ENCODE results near the gene FKBP6.
"Not testable (repeated sequence)": the region's sequence is repeated elsewhere in the genome, so short reads cannot be mapped to it uniquely, and the experiment has no call there.

FKBP6 gene, protein sequence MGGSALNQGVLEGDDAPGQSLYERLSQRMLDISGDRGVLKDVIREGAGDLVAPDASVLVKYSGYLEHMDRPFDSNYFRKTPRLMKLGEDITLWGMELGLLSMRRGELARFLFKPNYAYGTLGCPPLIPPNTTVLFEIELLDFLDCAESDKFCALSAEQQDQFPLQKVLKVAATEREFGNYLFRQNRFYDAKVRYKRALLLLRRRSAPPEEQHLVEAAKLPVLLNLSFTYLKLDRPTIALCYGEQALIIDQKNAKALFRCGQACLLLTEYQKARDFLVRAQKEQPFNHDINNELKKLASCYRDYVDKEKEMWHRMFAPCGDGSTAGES

DNA sequence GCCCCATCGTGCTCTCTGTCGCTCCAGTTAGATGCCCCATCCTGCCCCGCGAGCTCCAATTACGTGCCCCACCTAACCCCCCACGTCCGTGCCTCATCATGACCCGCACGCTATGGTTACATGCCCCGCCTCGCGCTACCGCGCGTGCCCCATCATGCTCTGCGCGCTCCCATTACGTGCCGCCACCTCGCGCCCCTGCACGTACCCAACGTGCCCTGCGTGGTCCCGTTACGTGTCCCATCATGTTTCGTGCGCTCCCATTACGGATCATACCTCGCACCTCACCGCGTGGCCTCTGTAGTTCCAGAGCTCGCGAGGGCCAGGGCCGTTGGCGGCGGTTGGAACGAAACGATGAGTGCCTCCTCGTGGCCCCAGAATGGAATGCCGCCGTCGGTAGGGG lies at the start of gene FKBP6, which contains the start of gene TRIM50:
Gene FKBP6, plus strand, starts transcription at position 240 of the 400 bp plus-strand sequence. CDS start 268 bp downstream, outside the sequence.
Gene TRIM50, minus strand, starts transcription at position 161 of the 400 bp plus-strand sequence. CDS start 3,295 bp downstream, outside the sequence.
- in situ Hi-C loops (cut with HindIII; ENCODE audit: low sequenced_read_pairs): not testable (repeated sequence)

DNA sequence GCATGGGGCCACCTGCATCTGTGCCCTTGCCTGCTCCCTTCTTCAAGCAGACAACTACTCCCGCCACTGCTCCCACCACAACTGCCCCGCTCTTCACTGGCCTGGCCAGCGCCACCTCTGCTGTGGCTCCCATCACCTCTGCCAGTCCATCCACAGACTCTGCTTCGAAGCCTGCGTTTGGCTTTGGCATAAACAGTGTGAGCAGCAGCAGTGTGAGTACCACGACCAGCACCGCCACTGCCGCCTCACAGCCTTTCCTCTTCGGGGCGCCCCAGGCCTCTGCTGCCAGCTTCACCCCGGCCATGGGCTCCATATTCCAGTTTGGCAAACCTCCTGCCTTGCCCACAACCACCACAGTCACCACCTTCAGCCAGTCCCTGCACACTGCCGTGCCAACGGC lies 30.7 kb upstream of the FKBP6 start:
- in situ Hi-C loops (cut with HindIII; ENCODE audit: low sequenced_read_pairs): not testable (repeated sequence)

DNA sequence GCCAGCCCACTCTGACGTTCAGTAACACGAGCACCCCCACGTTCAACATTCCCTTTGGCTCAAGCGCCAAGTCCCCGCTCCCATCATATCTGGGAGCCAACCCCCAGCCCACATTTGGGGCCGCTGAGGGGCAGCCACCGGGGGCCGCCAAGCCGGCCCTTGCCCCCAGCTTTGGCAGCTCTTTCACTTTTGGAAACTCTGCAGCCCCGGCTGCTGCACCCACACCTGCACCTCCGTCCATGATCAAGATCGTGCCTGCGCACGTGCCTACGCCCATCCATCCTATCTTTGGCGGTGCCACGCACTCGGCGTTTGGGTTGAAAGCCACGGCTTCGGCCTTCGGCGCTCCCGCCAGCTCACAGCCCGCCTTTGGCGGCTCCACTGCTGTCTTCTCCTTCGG lies 30.3 kb upstream of the FKBP6 start:
- in situ Hi-C loops (cut with HindIII; ENCODE audit: low sequenced_read_pairs): not testable (repeated sequence)

DNA sequence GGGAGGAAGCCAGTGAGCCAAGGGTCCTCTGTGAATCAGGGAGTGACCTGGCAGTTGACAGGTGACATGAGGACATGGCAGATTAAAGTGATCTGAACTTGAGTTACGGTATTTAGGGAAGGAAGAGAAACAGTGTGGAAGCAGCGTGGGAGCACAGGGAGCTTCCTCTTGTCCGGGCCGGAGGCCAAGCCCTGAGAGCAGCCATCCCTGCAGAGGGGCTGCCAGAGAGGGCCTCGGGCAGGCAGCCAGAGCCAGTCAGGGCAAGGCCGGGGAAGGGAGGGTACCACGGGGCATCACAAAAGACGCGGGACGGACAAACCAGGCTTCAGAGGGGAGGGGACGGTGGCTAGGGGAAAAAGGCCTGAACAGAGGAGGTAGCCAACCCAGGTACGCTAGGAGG lies 28.1 kb upstream of the FKBP6 start:
- in situ Hi-C loops (cut with HindIII; ENCODE audit: low sequenced_read_pairs): not testable (repeated sequence)

DNA sequence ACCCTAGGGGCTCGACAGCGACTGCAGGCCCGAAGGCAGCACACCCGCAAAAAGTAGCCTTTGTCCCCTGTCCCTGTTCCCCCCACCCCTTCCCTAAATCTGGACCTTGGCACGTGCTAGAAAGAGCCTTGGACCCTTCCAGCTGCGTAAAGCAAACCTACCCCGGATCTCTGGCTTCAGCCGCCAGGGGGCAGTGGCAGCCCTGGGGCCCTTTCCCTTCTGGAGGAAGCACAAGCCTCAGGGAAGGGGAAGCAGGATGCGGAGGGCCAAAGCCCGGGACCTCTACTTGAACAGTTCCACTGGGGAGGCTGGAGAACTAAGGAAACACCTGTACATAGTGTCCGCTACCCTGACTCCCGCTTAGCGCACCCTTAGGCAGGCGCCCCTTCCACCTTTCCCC lies 26.9 kb upstream of the FKBP6 start:
- in situ Hi-C loops (cut with HindIII; ENCODE audit: low sequenced_read_pairs): not testable (repeated sequence)

DNA sequence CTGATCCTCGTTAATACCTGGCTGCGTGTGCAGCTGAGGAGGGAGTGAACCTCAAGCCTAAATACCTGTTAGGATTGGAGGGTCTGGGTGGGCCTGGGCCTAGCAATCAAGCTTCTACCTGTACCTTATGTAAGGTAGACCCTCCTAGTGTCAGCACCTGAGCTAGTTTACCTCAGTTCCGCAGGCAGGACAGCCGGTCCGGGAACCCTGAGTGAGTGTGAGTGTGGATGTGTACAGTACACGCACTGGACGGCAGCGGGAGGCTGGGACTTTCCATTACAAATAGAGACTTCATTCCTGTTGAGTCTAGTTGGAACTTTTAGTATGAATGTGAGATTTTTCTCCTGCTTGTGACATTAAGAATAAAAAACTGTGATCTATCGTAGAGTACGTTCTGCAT lies 25.1 kb upstream of the FKBP6 start:
- in situ Hi-C loops (cut with HindIII; ENCODE audit: low sequenced_read_pairs): not testable (repeated sequence)

DNA sequence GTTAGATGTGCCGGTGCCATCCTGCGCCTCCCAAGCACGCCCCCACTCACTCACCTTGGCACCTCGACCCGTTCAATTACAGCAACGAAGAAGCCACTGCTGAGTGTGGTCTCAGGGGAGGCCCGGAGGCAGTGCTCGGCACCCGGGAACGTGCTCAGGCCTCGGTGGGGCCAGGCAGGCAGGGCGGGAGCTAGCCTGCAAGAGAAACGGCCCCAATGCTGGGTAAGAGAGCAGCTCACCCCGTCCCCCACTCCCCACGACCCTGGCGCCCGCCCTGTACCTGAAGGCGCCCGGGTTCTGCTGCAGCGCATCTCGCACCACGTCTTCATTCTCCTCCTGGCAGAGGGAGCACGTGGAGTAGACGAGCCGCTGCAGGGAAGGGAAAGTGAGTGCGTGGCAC lies 24.4 kb upstream of the FKBP6 start:
- in situ Hi-C loops (cut with HindIII; ENCODE audit: low sequenced_read_pairs): no loop called here

DNA sequence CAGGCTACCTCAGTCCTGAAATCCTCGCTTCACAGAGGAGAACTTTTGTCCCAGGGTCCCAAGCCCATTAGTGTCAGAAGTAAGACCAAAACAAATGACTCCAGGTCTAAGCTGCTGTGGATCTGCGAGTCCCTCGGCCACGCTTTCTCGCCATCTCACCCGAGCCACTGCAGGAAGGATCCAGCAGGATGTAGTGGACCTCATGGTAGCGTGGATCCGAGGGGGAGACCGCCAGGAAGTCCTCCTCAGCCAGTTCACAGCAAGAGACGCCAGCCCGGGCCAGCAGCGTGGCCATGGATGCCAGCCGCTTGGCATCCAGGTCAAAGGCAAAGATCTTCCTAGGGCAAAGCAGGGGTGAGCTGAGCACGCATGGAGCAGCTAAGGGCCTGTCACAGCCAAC lies 23.9 kb upstream of the FKBP6 start:
- in situ Hi-C loops (cut with HindIII; ENCODE audit: low sequenced_read_pairs): no loop called here

DNA sequence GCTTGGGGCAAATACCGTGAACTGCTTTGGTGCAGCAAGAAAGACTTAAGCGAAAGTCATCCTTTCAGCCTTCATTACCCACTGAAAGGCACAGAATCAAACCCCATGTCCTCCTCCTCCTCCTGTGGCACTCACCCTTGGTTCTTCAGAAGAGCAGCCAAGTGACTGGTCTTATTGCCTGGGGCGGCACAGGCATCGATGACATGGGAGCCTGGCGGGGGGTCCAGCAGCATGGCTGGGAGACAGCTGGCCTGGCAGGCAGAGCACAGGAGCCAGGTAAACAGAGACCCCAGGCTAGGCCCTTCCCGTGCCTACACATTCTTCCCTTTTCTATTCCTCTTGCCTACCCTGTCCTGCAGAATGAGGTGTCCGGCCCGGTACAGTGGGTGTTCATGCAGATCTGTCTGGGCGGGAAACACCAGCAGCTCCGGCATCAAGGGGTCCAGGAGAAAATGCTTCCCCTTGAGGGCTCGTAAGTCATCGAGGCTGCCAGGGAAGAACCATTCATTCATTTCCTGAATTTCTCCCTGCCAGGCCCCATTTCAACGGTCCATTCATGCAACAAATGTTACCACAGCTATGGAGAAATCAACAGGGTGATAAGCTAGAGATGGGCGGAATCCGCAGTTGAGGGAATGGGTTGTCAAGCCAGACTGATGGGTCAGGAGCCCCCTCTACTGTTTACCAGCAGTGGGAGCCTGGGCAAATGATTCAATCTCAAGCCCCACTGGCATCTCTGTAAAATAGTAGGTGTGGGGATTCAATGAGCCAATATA lies 23.2 kb upstream of the FKBP6 start:
- in situ Hi-C loops (cut with HindIII; ENCODE audit: low sequenced_read_pairs): not testable (repeated sequence)

DNA sequence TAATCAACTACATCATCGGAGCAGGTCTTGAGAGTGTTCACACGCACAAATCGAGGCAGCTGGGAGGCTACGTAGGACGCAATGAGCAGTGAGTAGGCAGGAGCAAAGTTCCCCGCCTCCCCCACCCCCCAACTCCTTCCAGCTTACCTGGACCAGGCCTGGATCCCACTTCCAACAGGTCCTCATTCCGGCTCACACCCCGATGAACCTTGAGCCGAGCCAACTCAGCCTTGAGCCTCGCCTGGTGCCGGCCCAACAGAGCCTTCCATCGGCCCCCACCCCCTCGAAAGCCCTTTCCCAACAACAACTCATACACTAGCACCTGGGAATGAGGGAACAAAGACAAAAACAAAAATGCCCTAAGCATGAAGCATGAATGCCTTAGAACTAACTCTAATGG lies 20.5 kb upstream of the FKBP6 start:
- in situ Hi-C loops (cut with HindIII; ENCODE audit: low sequenced_read_pairs): no loop called here

DNA sequence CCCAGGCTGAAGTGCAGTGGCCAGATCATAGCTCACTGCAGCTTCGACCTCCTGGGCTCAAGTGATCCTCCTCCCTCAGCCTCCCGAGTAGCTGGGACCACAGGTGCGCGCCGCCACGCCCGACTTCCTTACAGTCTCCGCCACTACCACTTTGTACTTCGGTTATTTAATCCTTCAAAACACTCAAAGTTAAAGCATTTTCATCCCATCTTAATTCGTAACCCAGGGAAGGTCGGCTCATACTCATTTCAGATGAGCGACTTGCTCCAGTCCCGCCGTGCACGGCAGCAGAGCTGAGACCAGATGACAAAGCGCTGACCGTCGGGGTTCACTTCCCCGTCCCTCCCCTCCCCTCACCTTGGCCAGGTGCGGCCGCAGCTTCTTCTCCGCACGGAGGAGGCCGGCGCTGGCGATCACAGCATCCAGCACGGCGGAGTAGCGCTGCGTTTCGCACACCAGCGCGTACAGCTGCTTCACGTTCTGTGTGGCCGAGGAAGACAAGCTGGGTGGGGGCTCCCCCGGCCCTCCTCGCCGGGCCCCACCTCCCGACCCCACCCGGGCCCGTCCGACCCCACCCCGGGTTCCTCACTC lies 19.8 kb upstream of the FKBP6 start:
- in situ Hi-C loops (cut with HindIII; ENCODE audit: low sequenced_read_pairs): no loop called here

DNA sequence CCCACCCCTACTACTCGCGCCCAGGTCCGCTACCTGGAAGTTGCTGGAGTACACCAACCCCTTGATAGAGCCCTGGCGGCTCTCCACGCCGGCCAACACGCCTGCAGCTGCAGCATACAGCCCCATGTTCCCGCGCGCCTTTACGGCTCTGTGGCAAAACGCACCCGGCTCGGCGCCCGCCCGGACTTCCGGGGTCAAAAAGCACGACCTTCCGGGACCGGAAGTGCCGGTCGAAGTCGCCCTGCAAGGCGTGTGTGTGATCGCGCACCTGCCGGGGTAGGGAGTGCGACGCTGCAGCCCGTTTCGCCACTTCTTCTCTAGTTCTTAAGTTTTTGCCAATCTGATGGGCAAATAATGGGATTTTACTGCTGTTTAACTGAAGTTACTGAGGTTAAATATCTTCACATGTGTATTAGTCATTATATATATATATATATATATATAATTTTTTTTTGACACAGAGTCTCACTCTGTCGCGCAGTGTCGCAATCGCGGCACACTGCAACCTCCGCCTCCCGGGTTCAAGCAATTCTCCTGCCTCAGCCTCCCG lies 19.2 kb upstream of the FKBP6 start, which contains the start of gene NSUN5:
Gene NSUN5, minus strand, starts transcription at position 162 of the 550 bp plus-strand sequence. Its CDS starts 36 bp downstream, at position 126.
- in situ Hi-C loops (cut with HindIII; ENCODE audit: low sequenced_read_pairs): no loop called here

DNA sequence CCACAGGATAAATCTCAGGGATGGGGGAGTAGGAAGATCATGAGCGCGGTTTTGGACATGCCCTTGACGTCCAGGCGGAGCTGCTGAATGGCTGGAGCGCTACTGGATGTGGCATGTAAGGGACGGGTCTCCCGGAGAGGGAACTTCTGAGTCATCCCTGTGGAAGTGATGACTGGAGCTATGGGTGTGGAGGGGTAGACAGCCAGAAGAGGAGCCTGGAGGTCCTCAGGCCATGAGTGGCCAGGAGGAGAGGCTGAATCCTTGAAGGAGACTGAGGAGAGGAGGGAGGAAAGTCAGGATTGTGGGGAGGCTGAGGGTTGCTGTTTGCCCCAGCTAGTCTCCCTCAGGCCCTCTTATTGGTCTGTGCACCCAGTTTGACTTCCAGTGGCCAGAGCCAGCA lies 16.5 kb upstream of the FKBP6 start:
- in situ Hi-C loops (cut with HindIII; ENCODE audit: low sequenced_read_pairs): not testable (repeated sequence)

DNA sequence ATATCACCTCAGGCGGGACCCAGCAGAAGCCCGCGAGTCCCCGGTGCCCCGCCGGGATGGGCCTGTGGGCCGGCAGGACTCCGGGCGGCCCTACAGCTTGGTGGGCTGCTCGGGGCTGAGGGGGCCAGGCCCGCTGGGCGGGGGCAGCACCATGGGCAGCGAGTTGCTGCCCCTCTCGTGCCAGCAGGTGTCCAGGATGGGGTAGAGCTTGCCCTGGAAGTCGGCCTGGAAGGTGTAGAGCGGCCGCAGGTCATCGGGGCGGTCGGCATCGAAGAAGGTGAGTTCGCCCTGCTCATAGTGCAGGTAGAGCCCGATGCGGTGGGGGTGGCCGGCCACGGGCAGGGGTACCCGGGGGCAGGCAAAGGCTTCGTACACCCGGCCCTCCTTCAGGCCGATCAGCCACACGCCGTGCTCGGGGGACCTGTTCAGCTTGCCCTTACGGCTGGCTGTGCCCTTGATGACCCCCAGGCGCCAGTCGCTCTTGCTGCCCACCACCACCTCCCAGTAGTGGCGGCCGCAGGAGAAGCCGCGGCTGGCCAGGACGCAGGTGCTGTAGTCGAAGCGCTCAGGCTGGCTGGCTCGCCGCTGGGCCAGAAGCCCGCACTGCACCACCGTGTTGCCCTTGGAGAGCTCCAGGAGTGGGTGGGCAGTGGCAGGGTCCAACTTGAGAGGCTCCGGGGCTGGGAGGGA lies 15.0 kb upstream of the FKBP6 start:
- in situ Hi-C loops (cut with HindIII; ENCODE audit: low sequenced_read_pairs): no loop called here

DNA sequence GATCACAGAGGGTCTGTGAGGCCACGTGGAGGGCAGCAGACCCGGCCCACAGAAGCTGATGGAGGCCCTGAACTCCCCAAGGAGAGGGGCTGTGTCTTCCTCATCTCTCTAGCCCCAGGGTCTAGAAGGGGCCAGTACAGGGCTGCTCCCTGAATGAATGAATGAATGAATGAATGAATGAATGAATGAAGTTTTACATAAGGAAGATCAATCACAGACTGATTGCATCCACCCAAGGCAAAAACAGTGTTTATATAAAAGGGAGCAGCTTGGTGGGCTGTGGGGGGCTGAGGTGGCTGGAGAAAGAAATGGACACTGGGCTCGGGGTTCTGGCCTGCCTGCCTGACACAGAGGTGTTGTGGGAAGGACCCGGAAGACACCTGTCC lies 14.4 kb upstream of the FKBP6 start:
- in situ Hi-C loops (cut with HindIII; ENCODE audit: low sequenced_read_pairs): no loop called here

DNA sequence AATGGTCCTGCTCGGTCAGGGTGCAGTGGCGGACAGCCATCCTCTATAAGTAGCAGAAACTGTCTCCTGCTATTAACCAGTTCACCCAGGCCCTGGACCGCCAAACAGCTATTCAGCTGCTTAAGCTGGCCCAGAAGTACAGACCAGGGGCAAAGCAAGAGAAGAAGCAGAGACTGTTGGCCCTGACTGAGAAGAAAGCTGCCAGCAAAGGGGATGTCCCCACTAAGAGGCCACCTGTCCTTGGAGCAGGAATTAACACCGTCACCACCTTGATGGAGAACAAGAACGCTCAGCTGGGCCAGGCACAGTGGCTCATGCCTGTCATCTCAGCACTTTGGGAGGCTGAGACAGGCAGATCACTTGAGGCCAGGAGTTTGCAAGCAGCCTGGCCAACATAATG lies 13.7 kb upstream of the FKBP6 start:
- in situ Hi-C loops (cut with HindIII; ENCODE audit: low sequenced_read_pairs): no loop called here

DNA sequence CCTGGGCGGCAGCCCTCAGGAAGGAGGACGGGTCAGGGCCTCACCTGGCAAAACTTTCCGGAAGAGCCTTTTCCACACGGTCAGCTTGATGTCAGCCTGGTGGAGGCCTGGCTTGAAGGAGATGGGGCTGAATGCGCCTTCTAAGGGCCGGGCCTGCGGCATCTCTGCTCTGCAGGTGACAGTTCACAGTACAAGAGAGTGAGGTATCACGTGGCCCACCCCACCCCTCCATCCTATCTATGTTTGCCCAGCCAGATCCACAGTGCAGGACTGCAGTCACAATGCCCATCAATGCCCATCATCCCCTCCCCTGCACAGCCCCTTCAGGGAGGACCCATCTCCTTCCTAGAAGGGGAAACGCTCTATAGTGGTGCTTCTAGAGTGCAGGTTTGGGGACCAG lies 11.4 kb upstream of the FKBP6 start:
- in situ Hi-C loops (cut with HindIII; ENCODE audit: low sequenced_read_pairs): no loop called here

DNA sequence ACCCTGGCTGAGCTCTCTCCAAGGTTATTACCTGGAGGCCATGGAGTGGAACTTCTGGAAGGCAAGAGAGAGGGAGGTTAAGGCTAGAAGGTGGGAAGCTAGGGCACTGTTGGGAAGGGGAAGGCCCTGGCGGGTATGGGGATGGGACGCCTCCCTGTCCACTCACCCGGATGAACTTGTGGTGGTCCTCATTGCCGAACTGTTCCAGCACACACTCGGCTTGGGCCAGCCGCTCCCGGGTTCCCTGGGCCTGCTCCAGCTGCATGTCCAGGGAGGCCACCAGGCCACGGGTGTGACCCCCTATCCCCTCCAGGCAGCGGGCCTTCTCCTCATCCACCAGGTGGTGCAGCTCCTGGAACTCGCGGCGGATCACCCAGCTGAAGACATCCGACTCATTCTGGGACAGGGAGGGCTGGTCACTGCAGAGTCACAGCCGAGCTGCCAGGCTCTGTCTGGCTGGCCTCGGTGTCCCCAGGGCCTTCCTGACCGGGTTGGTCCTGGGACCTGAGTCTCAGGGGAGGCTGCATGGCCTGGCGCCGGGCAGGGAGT lies 9.2 kb upstream of the FKBP6 start:
- in situ Hi-C loops (cut with HindIII; ENCODE audit: low sequenced_read_pairs): not testable (repeated sequence)

DNA sequence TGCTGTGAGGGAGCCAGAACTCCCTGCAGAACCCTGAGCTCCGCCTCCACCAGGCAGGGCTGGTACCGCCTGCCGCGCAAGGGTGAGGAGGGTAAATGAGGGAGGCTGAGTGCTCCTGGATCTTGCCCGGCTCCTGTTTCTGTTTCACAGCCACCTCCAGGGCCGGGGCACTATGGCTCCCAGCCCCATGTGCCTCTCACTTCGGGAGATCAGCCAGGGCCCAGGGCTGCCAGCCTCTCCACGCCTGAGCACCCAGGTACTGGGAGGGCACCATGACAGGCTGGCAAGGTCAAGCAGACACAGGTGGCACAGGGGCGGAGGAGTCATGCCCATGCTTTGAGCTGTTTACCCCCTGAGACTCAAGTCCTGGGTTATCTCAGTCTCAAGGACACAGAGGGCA lies 8.4 kb upstream of the FKBP6 start:
- in situ Hi-C loops (cut with HindIII; ENCODE audit: low sequenced_read_pairs): not testable (repeated sequence)

DNA sequence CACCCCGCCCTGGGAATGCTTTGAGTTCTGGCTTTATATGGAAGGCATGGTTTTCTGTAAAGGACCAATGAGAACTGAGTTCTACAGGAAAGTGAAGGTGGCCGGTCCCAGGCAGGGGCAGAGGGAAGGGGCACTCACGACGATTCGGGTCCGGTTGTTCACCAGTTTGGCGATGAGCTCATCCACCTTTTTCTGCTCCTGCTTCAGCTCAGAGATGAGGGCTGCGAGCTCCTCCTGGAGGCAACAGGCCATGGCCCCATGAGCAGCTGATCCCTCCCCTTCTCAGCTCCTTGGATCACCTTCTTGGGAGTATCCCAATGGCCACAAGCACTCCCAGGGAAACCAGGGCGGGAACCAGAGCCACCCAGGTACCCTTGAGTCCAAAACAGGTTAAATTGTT lies 8.0 kb upstream of the FKBP6 start:
- in situ Hi-C loops (cut with HindIII; ENCODE audit: low sequenced_read_pairs): not testable (repeated sequence)

Data from DLD1 (cell line).